Measurements from ENCODE around the gene DHRS7.

The DHRS7 gene

GRCh38 chr14:60184146-60184904, 19.1 kb upstream of the DHRS7 start:
- DNase-seq = peak; percentile 76

DNA sequence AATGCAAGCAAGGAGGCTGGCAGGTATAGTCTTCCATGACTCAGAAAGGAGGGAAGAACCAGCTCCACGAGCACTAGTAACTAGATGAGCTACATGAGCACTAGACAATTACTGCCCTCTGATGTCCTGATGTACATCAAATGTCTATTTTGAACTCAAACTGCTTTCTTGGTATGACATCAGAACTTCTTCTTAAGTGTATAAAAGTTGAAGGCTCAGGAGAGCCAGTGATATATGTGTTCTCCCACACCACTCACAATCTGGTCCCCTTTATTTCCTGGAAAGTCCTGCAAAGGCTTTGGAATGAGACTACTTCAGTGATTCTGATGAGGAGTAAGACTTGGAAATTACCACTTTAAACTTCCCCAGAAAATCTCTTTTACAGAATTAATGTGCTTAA, 18.5 kb upstream of the DHRS7 start:
- DNase-seq = peak; percentile 12

GRCh38 chr14:60183138-60183537, 17.9 kb upstream of the DHRS7 start:
- DNase-seq = peak; percentile 24

DNA sequence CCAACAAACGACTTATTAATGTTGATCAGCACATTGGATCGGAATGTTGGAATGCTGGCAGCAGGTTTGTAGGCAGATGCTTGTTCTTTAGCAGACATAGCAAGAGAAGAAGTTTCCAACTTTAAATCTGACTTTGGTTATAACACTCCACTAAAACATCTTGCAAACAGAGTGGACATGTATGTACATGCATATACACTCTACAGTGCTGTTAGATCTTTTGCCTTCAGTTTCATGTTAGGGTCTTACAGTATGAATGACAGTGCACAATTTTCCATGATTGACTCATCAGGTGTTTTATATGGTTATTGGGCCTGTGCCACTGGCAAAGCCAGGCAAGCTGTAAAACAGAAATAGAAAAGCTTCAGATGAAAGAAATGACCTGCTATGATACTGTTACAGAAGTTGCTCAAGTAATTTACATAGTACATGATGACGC, 14.3 kb upstream of the DHRS7 start:
- DNase-seq = no peak

- no peak for DNase-seq
Observed at GRCh38 chr14:60178820-60179219, 13.6 kb upstream of the DHRS7 start.

GRCh38 chr14:60178164-60178563, 13.0 kb upstream of the DHRS7 start:
- DNase-seq = no peak

GRCh38 chr14:60175255-60175902, 10.2 kb upstream of the DHRS7 start:
- no peak for DNase-seq

DNA sequence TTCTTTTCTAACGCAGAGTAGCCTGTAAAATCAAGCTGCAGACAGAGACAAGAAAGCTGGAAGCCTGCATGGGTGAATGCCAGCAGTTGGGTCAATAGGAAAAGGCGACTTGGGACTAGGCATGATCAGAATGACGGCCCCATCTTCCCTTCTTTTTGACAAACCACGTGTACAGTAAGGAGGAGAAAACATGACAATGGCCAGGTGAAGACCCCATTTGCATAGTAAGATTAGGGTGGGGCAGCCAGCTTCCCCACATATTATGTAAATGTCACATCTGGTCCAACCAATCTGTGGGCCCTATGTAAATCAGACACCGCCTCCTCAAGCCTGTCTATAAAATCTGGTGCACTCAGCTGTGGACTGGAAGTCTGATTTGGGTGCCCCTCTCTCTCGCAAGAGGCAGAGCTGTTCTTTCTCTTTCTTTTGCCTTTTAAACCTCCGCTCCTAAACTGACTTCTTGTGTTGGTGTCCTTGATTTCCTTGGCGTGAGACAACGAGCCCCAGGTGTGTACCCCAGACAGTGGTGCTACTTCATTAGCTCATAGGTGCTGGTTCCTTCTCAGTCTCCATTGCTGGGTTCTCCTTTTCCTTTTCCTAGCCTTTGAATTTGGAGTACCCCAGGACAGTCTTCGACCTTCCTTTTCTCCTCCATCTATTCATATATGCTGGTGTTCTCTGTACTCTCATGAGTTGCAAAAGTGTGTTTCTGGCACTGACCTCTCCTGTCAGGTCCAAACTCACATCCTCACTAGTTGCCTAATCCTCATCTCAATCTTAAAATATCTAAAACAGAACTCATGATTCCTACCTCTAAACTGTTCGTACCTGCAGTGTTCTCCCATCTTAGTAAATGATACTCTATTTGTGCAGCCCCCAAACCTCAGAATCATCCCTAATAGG, 9.4 kb upstream of the DHRS7 start:
- no peak for DNase-seq

DNA sequence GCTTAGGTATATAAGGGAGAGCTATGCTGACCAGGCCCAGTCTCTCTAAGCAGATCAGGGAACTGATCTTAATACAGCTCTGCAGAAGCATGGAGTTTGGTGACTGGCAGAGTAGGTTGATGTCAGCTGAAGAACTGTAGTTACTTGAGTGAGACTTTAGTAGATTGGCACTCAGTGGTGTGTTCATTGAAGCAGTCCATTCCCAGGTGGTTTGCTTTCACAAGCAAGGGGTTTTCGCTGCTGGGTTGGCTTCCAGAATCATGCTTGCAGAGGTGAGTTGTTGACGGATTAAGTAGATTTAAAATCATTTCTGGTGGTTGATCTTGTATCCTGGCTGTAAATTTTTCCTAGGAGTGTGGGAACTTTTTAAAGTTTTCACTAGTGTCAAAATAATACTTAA, 6.5 kb upstream of the DHRS7 start:
- DNase-seq = no peak

DNA sequence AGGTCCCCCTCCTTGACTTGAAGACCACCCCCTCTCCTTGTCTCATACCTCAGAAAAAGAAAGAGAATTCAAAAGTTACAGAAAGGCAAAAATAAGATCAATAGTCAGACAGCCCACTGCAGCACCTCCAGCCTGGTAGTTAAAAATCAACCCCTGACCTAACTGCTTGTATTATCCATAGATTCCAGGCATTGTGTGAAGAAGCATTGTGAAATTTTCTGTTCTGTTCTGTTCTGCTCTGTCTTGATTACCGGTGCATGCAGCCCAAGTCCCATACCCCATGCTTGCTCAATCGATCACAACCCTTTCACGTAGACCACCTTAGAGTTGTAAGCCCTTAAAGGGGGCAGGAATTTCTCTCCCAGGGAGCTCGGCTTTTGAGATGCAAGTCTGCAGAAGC, 5.8 kb upstream of the DHRS7 start:
- DNase-seq = no peak

- DNase-seq = no peak
Observed at GRCh38 chr14:60169722-60170121, 4.5 kb upstream of the DHRS7 start.

DNA sequence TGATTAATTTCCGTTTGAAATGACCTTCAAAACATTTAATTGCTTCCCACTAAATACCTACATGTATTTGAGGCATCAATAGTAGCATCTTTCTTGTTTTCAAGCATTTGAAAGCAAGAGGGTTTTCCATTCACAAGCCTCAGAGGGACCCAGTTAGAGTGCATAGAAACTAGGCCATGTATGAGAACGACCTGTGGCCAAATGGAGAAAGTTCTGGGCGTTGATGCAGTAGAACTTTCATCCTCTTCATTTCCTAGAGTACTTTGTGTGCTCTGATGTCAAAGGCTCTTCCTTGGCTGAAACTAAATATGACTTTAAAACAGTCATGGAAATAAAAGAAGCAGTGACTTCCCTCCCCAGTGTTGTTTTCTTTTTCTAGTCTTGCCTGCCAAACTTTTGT, 944 bp upstream of the DHRS7 start:
- no peak for DNase-seq

GRCh38 chr14:60165547-60165876, 314 bp upstream of the DHRS7 start:
- no peak for DNase-seq

GRCh38 chr14:60164404-60164711, 840 bp downstream of the DHRS7 start:
- no peak for DNase-seq

DNA sequence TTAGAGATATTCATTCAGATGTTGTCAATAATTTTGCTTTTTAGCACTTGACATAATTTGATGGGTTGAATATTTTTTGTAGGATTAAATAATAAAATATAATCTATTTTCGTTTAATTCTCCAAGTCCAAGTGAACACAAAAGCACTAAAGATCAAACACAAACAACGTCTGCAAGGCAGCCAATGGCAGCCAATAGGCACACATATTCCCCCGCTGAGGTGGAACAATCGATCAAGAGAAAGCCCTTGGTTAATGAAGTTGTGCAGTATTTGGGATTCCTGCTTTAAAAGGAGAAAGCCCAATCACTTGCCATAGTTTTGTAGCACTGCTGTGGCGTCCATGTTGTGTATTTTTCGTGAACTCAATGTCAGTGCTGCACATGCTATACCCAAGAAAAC, 1.5 kb downstream of the DHRS7 start:
- DNase-seq = no peak

- DNase-seq = peak; percentile 24
Observed at GRCh38 chr14:60161196-60162107, 3.7 kb downstream of the DHRS7 start.

- DNase-seq = no peak
Observed at GRCh38 chr14:60160422-60160821, 4.8 kb downstream of the DHRS7 start.

GRCh38 chr14:60154671-60155070, 10.5 kb downstream of the DHRS7 start:
- no peak for DNase-seq

DNA sequence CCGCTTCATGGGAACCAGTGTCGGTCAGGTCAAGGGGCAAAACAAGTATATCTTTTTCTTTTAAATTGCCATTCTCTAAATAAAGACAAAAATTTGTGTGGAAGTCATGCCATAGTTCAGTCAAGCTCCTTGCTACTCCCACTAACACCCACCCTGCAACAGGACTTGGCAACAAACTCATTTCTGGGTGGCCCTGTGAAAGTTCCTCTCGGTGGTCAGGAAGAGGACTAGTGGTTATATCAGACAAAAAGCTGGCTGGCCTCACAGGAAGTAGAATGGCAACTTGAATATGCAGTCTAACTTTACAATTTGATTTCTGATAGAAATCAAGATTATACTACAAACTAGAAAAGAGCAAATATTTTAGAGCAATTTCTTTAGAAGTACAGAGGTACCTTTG, 11.2 kb downstream of the DHRS7 start:
- peak; percentile 19 for DNase-seq

GRCh38 chr14:60151715-60152114, 13.5 kb downstream of the DHRS7 start:
- DNase-seq = peak; percentile 92

- DNase-seq = no peak
Observed at GRCh38 chr14:60134702-60135101, 30.5 kb downstream of the DHRS7 start.

GRCh38 chr14:60133487-60133886, 31.7 kb downstream of the DHRS7 start:
- no peak for DNase-seq

GRCh38 chr14:60125918-60126317, 39.3 kb downstream of the DHRS7 start:
- DNase-seq = no peak

Data from inflammatory macrophage treated with lipopolysaccharide for 4 hours (primary cell).